ENCODE measurements around the gene ARMC3. TPM values are rescaled to one million over a fixed set of nuclear protein-coding genes. Genes with fewer than 3 reads are reported as not detected.

The ARMC3 gene
- total and polyA plus RNA-seq, 8 donors, result 0.05 to 0.25 TPM; not detected in 6

DNA sequence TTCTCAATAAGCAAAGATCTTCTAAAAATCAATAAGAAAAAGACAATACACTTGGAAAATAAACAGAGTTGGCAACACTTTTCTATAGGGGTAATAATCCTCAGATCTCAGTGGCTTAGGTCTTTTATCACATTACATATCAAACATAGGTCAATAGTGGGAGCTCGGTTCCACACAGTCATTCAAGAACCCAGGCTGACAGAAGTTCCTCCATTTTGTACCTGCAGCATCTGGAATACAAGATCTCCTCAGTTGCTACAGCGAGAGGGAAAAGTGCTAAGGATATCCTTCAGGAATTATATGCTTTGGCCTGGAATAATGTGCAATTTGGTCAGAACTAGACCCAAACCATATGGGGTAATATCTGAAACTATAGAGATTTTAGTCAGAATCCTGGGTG lies 112.1 kb downstream of the ARMC3 start:
- ATAC-seq, result no peak
- intact Hi-C loops (cut with DNase I), result no loop called here

DNA sequence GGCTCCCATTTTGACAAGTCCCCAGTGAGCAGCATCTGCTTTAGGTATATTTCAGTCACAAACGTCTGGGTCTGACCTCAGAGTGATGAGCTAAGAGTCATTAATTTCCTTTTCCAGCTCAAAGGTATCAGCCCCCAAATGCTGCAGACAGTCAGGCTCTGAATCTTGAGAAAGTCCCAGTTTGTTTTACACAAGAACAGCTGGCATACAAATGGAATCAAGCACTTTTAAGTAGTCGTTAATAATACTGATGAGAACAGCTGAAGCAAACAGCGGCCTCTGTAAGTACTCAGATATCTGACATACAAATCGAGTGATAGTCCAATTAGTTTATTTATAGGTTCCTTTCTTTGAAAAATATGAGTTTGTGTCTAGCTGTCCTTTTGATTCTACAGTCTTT lies 118.2 kb downstream of the ARMC3 start:
- Histone ChIP-seq H3K4me1 (peaks cover 0 to 7% (median 0%) of the 10 kb centered on the region in 3 donors), H3K27me3 (no peaks in the 10 kb centered on the region), H3K4me3 (no peak overlapping the region), H3K27ac (no peak overlapping the region), H3K9me3 (no peaks in the 10 kb centered on the region), H3K36me3 (no peaks in the 10 kb centered on the region)
- no peak for FAIRE-seq
- TF ChIP-seq, protein P1, sequence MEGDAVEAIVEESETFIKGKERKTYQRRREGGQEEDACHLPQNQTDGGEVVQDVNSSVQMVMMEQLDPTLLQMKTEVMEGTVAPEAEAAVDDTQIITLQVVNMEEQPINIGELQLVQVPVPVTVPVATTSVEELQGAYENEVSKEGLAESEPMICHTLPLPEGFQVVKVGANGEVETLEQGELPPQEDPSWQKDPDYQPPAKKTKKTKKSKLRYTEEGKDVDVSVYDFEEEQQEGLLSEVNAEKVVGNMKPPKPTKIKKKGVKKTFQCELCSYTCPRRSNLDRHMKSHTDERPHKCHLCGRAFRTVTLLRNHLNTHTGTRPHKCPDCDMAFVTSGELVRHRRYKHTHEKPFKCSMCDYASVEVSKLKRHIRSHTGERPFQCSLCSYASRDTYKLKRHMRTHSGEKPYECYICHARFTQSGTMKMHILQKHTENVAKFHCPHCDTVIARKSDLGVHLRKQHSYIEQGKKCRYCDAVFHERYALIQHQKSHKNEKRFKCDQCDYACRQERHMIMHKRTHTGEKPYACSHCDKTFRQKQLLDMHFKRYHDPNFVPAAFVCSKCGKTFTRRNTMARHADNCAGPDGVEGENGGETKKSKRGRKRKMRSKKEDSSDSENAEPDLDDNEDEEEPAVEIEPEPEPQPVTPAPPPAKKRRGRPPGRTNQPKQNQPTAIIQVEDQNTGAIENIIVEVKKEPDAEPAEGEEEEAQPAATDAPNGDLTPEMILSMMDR (IDR thresholded peaks at IDR 0.05), result no peak
- WGBS, 2 donors, result 17 to 39% methylated on average over 4 of the region's 4 CpGs
- intact Hi-C loops (cut with DNase I), result no loop called here
- peak in 2 of 4 donors; percentile 26 to 34 for ATAC-seq
- DNase-seq, result no peak

More for the DNA sequence above, 112.1 kb downstream of the ARMC3 start:
- Histone ChIP-seq H3K4me3 (no peak overlapping the region), H3K4me1 (no peaks in the 10 kb centered on the region), H3K27me3 (no peaks in the 10 kb centered on the region), H3K9me3 (no peaks in the 10 kb centered on the region), H3K27ac (no peak overlapping the region), H3K36me3 (no peaks in the 10 kb centered on the region)
- FAIRE-seq, result no peak
- no peak for DNase-seq
- WGBS, 2 donors, result 93 to 99% methylated on average over 2 of the region's 2 CpGs
- TF ChIP-seq, protein P1 (IDR thresholded peaks at IDR 0.05), result no peak

DNA sequence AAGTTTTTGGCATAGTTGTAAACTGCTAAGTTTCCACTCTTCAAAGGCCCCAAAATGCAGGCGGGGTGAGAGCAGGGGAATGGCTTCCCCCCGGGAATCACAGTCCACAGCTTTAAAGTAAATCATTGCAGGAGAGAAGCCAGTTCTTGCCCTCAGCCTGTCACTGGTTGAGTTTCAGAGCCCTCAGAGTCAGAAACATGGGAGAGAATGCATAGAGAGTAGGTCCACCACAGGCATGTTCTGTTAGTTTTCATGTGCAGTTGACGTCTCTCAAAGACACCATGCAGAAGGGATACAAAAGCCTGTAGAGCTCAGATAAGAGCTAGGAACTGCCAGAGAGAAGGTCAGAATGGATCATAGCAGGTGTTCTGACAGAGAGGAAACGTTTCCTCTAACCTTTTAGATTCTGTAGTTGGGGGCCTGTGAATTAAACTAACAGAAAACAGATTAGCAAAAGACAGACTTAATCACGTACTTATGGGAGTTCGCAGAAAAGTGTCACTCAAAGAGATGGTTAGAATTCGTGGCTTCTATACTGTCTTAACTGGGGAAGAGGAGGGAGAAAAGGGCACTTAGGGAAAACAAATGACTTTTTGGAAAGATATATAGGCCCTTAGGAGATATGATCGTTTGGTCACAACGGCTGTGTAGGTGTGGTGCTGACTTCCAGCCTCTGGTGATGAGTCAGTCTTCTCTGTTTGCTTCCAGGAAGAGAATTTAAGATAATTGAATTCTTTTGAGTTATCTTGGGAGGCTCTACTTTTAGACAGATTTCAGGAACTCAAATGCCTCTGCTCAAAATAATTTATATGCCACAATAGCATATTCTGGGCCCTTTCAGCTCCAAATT lies 119.6 kb downstream of the ARMC3 start:
- intact Hi-C loops (cut with DNase I), result no loop called here
- TF ChIP-seq, protein P1 (IDR thresholded peaks at IDR 0.05), result no peak
- DNase-seq, result no peak
- H3K4me1 ChIP-seq, result peaks cover 0 to 7% (median 0%) of the 10 kb centered on the region in 3 donors
- no peak for FAIRE-seq
- H3K27ac ChIP-seq, result no peak overlapping the region
- H3K27me3 ChIP-seq, result no peaks in the 10 kb centered on the region
- ATAC-seq, result no peak
- 71 to 73% methylated on average over 9 of the region's 9 CpGs for WGBS, 2 donors
- no peak overlapping the region for H3K4me3 ChIP-seq
- no peaks in the 10 kb centered on the region for H3K36me3 ChIP-seq
- H3K9me3 ChIP-seq, result no peaks in the 10 kb centered on the region

DNA sequence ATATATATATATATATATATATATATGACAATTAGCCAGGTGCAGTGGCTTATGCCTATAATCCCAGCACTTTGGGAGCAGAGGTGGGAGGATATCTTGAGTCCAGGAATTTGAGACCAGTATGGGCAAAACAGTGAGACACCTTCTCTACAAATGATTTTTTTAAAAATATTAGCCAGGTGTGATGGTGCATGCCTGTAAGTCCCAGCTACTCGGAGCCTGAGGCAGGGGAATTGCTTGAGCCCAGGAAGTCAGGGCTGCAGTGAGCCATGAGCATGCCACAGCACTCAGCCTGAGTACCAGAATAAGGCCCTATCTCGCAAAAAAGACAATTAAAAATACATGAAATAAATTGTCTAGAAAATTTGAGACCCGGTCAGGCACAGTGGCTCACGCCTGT lies 120.3 kb downstream of the ARMC3 start:
- H3K27ac ChIP-seq, result no peak overlapping the region
- no peak for ATAC-seq
- peaks cover 0 to 7% (median 0%) of the 10 kb centered on the region in 3 donors for H3K4me1 ChIP-seq
- DNase-seq, result no peak
- no peaks in the 10 kb centered on the region for H3K36me3 ChIP-seq
- TF ChIP-seq, protein P1 (IDR thresholded peaks at IDR 0.05), result no peak
- FAIRE-seq, result no peak
- no peaks in the 10 kb centered on the region for H3K27me3 ChIP-seq
- no peaks in the 10 kb centered on the region for H3K9me3 ChIP-seq
- 96 to 98% methylated on average over 4 of the region's 4 CpGs for WGBS, 2 donors
- no peak overlapping the region for H3K4me3 ChIP-seq
- intact Hi-C loops (cut with DNase I), result no loop called here

DNA sequence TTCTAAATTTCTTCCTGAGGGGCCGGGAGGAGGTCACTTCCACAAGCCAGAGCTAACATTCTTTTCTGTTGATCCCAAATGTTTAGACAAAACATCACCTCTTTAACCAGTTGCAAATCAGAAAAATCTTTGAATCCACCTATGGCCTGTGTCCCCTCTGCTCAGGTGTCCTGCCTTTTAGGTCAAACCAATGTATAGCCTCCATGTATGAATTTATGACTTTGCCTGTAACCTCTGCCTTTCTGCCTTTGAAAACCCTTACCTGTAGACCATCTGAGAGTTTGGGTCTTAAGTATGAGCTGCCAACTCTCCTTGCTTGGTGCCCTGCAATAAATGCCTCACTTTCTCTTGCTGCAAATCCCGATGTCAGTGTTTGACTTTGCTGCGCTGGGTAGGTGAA lies 123.4 kb downstream of the ARMC3 start:
- Histone ChIP-seq H3K9me3 (no peaks in the 10 kb centered on the region), H3K36me3 (no peaks in the 10 kb centered on the region), H3K4me1 (peaks cover 0 to 3% (median 0%) of the 10 kb centered on the region in 3 donors), H3K27me3 (no peaks in the 10 kb centered on the region), H3K4me3 (no peak overlapping the region), H3K27ac (no peak overlapping the region)
- FAIRE-seq, result no peak
- WGBS, 2 donors, result 94 to 95% methylated on average over 3 of the region's 3 CpGs
- no peak for ATAC-seq
- TF ChIP-seq, protein P1 (IDR thresholded peaks at IDR 0.05), result no peak
- DNase-seq, result no peak
- intact Hi-C loops (cut with DNase I), result no loop called here
